Stimulated activated CD4-positive, alpha-beta T cell treated with anti-CD3 and anti-CD28 coated beads, TNF-alpha, amount 100 ng/mL, for 48 hours (primary cell): ENCODE measurements around the gene NFATC2IP.
"Not testable (repeated sequence)": the region's sequence is repeated elsewhere in the genome, so short reads cannot be mapped to it uniquely, and the experiment has no call there.

Experiments
- DNase-seq, 3 donors: peaks; one replicate each; pipeline ENCODE4 v3.0.0-alpha.2; 2020; ENCODE audit warnings: low read depth in 3 of 3

The NFATC2IP gene

DNA sequence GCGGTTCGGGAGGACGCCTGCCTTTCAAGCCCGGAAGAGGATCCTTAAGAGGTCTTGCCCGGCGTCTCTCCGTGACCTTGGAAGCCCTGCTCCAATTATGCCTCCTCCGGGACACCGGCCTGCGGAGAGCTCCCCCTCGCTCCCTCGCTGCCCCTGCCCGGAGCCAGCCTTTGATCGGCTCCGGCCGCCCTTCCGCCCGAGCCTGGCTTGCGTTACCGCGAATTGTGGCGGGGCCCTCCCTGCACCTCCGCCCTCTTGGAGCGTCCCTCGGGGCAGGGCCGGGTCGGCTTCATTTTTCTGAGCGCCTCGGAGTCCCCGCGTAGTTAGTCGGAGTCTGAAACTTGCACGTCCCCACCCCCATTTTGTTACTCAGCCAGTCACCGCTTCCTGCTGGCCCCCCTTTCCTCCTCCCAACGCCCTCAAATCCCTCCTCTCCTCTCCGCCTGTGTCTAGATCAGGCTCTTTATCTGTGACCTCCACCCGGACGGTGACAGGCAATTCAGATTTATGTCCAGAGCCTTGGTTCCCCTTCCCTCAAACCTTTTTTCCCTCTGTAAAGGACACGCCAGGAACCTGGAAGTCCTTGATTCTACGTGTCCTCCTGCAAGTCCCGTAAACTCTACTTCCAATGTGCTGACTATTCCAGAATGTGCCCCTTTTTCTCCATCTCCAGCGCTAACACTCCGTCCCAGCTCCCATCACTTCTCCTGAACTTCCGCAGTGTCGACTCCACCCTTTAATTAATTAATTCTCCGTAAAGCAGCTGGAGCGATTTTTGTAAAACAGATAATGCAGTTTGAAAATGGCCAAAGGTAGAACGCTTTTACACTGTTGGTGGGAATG lies 25.1 kb upstream of the NFATC2IP start:
- DNase-seq, result peak; percentile 58 to 79 (median 76)

DNA sequence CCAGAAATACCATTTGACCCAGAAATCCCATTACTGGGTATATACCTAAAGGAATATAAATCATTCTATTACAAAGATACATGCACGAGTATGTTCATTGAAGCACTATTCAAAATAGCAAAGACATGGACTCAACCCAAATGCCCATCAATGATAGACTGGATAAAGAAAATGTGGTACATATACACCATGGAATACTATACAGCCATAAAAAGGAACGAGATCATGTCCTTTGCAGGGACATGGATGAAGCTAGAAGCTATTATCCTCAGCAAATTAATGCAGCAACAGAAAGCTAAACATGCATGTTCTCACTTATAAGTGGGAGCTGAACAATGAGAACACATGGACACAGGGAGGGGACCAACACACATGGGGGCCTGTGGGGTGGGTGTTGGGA lies 24.5 kb upstream of the NFATC2IP start:
- DNase-seq, result not testable (repeated sequence)

DNA sequence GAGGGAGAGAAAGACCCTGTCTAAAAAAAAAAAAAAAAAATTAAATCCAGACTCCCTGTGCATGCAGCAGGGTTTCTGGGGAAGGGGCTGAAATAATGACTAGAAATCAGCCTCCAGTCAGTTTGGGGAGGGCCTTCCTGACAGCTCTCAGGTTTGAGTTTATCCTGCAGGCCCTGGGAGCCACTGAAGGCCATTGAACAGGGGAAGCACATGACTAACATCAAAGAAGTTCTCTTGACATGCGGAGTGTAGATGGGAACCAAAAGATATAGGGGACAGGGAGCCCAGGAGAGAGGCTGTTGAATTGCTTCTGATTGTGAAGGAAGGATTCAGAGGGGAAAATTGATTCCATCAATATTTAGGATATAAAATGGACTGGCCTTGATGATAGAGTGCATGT lies 22.9 kb upstream of the NFATC2IP start:
- DNase-seq, result no peak

GRCh38 chr16:28930203-28930602 lies 20.5 kb upstream of the NFATC2IP start:
- no peak for DNase-seq

DNA sequence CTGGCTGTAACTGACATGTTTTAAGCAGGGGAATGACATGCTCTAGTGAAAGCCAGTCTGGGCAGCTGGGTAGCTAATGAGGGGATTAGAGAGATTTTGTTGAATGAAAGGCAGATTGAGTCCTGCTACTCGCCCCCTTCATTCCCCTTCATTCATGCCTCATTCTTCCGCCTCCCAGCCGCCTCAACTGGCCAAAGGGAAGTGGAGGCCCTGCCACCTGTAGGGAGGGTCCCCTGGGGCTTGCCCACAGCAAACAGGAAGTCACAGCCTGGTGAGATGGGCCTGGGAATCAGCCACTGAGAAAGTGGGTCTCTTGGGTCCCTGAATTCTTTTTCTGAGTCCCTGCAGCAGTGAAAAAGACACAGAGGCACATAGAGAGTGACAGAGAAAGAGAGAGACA lies 20.1 kb upstream of the NFATC2IP start:
- DNase-seq, result no peak

DNA sequence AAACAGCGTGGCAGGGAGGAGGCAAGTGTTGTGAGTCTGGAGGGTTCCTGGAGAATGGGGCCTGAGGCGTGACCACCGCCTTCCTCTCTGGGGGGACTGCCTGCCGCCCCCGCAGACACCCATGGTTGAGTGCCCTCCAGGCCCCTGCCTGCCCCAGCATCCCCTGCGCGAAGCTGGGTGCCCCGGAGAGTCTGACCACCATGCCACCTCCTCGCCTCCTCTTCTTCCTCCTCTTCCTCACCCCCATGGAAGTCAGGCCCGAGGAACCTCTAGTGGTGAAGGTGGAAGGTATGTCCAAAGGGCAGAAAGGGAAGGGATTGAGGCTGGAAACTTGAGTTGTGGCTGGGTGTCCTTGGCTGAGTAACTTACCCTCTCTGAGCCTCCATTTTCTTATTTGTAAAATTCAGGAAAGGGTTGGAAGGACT lies 18.9 kb upstream of the NFATC2IP start, which contains the start of gene CD19:
TSS of gene CD19 (plus strand) at position 171 of the 425 bp plus-strand sequence. CDS start at position 201, 30 bp downstream.
- DNase-seq, result no peak

DNA sequence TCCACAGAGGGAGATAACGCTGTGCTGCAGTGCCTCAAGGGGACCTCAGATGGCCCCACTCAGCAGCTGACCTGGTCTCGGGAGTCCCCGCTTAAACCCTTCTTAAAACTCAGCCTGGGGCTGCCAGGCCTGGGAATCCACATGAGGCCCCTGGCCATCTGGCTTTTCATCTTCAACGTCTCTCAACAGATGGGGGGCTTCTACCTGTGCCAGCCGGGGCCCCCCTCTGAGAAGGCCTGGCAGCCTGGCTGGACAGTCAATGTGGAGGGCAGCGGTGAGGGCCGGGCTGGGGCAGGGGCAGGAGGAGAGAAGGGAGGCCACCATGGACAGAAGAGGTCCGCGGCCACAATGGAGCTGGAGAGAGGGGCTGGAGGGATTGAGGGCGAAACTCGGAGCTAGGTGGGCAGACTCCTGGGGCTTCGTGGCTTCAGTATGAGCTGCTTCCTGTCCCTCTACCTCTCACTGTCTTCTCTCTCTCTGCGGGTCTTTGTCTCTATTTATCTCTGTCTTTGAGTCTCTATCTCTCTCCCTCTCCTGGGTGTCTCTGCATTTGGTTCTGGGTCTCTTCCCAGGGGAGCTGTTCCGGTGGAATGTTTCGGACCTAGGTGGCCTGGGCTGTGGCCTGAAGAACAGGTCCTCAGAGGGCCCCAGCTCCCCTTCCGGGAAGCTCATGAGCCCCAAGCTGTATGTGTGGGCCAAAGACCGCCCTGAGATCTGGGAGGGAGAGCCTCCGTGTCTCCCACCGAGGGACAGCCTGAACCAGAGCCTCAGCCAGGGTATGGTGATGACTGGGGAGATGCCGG lies 18.2 kb upstream of the NFATC2IP start:
- DNase-seq, result no peak

DNA sequence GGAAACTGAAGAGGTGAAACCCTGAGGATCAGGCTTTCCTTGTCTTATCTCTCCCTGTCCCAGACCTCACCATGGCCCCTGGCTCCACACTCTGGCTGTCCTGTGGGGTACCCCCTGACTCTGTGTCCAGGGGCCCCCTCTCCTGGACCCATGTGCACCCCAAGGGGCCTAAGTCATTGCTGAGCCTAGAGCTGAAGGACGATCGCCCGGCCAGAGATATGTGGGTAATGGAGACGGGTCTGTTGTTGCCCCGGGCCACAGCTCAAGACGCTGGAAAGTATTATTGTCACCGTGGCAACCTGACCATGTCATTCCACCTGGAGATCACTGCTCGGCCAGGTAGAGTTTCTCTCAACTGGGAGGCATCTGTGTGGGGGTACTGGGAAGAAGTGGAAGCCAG lies 17.6 kb upstream of the NFATC2IP start:
- DNase-seq, result no peak

GRCh38 chr16:28935346-28935745 lies 15.4 kb upstream of the NFATC2IP start:
- no peak for DNase-seq

GRCh38 chr16:28935924-28936783 lies 14.6 kb upstream of the NFATC2IP start:
- peak; percentile 78 to 88 (median 86) for DNase-seq

GRCh38 chr16:28936784-28937155 lies 14.0 kb upstream of the NFATC2IP start:
- DNase-seq, result no peak

- no peak for DNase-seq
These were observed 13.4 kb upstream of the NFATC2IP start for GRCh38 chr16:28937222-28937876.

- no peak for DNase-seq
These were observed 12.0 kb upstream of the NFATC2IP start for GRCh38 chr16:28938721-28939120.

- not testable (repeated sequence) for DNase-seq
These were observed 10.9 kb upstream of the NFATC2IP start for GRCh38 chr16:28939825-28940224.

DNA sequence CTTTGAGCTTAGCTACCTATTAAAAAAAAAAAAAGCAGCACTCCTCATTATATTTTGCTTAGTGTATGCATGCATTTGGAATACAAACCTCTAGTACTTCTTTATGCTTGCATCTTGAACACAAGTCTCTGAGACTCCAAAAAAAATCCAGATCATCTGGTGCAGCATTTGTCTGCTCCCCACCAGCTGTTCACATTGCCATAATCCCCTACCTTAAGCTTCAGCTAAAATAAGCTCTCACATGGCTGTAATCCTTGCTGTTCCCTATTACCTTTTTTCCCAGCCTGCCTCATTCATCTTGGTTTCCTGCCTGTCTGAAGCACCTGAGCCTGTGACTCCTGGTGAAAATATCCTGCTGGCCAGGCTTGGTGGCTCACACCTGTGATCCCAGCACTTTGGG lies 7.5 kb upstream of the NFATC2IP start:
- no peak for DNase-seq

GRCh38 chr16:28946681-28947080 lies 4.1 kb upstream of the NFATC2IP start:
- no peak for DNase-seq

GRCh38 chr16:28951410-28951943 lies 740 bp downstream of the NFATC2IP start:
- DNase-seq, result no peak

DNA sequence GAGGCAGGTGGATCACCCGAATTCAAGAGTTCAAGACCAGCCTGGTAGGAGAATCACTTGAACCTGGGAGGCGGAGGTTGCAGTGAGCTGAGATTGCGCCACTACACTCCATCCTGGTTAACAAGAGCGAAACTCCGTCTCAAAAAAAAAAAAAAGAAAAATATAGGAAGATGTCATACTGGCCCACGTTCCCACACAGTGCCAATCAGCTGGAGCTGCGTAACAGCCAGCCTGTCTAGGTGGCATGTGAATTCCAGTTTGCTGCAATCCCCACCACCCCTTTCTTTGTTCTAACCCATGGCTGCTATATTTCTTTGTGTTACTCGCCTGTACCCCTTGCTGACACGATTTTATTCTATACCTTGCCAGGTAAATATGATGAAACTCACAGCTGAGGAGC lies 7.5 kb downstream of the NFATC2IP start:
- no peak for DNase-seq

DNA sequence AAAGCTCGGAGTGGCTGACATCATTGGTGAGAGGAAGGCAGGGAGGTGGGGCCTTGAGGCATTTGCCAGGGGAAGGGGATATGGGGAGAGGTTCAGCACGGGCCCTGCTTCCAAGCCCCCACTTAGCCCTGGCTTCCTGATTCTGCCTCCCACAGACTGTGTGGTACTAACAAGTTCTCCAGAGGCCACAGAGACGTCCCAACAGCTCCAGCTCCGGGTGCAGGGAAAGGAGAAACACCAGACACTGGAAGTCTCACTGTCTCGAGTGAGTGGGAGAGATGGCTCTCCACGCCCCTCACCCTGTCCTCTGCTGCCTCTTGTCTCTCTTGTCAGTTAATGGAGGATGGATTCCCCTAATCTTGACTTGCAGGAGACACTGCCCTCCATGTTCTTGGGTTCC lies 8.1 kb downstream of the NFATC2IP start:
- no peak for DNase-seq

GRCh38 chr16:28964072-28964471 lies 13.3 kb downstream of the NFATC2IP start:
- no peak for DNase-seq

GRCh38 chr16:28964496-28964895 lies 13.8 kb downstream of the NFATC2IP start:
- no peak for DNase-seq
